ENCODE data around the gene ZNF410.

ZNF410 gene

DNA sequence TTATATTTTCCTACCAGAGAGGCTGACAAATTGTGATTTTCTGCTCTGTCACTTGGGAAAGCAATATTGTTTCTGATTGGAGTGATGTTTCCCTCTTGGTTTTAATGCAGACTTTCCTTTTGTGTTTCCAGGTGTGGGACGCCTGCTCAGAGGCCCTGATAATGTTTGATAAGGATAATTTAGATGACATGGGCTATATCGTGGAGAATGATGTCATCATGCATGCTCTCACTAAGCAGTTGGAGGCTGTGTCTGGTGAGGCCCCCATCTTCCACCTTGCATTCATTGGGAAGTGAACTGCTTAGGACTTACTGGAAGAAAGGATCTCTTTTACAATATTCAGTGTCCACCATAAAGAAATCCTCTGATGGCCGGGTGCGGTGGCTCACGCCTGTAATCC, 69.0 kb downstream of the ZNF410 start:
- no peak for DNase-seq

- no peak for DNase-seq
Measured at GRCh38 chr14:73958591-73958990, 71.9 kb downstream of the ZNF410 start.

GRCh38 chr14:73961192-73961591, 74.5 kb downstream of the ZNF410 start:
- no peak for DNase-seq

DNA sequence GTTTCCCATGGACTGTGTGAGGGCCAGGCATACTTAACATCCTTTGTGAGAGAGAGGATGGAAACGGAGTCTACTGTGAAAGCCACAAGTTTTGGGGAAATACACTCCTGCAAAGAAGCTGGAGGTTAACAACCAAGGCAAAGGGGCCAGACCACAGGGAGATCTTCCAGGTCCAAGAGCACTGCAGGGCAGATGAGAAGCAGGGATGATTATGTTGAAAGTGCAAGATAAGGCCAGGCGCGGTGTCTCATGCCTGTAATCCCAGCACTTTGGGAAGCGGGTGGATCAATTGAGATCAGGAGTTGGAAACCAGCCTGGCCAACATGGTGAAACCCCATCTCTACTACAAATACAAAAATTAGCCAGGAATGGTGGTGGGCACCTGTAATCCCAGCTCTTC, 78.6 kb downstream of the ZNF410 start:
- DNase-seq = no peak

- no peak for DNase-seq
Measured at GRCh38 chr14:73968885-73969284, 82.2 kb downstream of the ZNF410 start.

- no peak for DNase-seq
Measured at GRCh38 chr14:73973497-73973896, 86.8 kb downstream of the ZNF410 start.

GRCh38 chr14:73976125-73976524, 89.5 kb downstream of the ZNF410 start:
- no peak for DNase-seq

- DNase-seq = no peak
Measured at GRCh38 chr14:73977896-73978295, 91.2 kb downstream of the ZNF410 start.
